MM.1S (cell line): Measurements from ENCODE around the gene IFITM1.

Experiments
- EZH2 ChIP-seq: fragments of 300-600 bp; sonication (generic); optimal IDR thresholded peaks from 2 replicates; pipeline ENCODE3; 2017; ENCODE audit warnings: low read depth, mild to moderate bottlenecking, antibody characterized with exemption, low read length, mixed read lengths
- EZH2phosphoT487 ChIP-seq: fragments of 300-600 bp; sonication (generic); IDR thresholded peaks from 2 replicates; pipeline ENCODE4 v1.6.1; 2018; ENCODE audit warnings: antibody characterized with exemption, low read length
- TF ChIP-seq, protein P1 (sequence below): fragments of 300-600 bp; sonication (generic); IDR thresholded peaks from 2 replicates; pipeline ENCODE4 v1.5.1; 2016; ENCODE audit warnings: antibody characterized with exemption, low read length, mixed read lengths

DNA sequence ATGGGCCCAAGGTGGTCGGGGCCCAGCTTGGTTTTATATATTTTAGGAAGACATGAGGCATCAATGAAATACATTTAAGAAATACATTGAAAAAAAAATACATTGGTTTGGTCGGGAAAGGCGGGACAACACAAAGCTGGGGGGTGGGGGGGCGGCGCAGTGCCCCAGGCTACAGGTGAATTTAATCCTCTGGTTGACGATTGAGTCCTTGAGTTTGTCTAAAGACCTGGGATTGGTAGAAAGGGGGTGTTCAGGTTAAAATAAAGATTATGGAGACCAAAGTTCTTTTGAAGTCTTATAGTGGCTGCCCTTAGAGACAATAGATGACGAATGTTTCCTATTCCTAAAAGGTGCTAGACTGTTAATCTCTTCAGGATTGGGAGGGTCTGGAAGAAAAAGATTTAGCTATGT, 3.1 kb downstream of the IFITM1 start:
- TF ChIP-seq, protein P1, sequence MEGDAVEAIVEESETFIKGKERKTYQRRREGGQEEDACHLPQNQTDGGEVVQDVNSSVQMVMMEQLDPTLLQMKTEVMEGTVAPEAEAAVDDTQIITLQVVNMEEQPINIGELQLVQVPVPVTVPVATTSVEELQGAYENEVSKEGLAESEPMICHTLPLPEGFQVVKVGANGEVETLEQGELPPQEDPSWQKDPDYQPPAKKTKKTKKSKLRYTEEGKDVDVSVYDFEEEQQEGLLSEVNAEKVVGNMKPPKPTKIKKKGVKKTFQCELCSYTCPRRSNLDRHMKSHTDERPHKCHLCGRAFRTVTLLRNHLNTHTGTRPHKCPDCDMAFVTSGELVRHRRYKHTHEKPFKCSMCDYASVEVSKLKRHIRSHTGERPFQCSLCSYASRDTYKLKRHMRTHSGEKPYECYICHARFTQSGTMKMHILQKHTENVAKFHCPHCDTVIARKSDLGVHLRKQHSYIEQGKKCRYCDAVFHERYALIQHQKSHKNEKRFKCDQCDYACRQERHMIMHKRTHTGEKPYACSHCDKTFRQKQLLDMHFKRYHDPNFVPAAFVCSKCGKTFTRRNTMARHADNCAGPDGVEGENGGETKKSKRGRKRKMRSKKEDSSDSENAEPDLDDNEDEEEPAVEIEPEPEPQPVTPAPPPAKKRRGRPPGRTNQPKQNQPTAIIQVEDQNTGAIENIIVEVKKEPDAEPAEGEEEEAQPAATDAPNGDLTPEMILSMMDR: no peak
- TF ChIP-seq EZH2phosphoT487 (no peak), EZH2 (no peak)
